Islet of Langerhans (tissue), 1 donor: ENCODE measurements around the gene SLC38A11.
"Not testable (repeated sequence)": the region's sequence is repeated elsewhere in the genome, so short reads cannot be mapped to it uniquely, and the experiment has no call there.

Experiments
- FAIRE-seq: peaks from one replicate; lab custom pipeline; 2011; peaks lifted over from hg19 to GRCh38; lab: Jason Lieb, UNC

SLC38A11 gene

GRCh38 chr2:164877927-164878326, 77.4 kb downstream of the SLC38A11 start:
- no peak for FAIRE-seq

GRCh38 chr2:164877169-164877568, 78.2 kb downstream of the SLC38A11 start:
- no peak for FAIRE-seq

- FAIRE-seq, result no peak
Measured at GRCh38 chr2:164875334-164876205, 79.8 kb downstream of the SLC38A11 start.

DNA sequence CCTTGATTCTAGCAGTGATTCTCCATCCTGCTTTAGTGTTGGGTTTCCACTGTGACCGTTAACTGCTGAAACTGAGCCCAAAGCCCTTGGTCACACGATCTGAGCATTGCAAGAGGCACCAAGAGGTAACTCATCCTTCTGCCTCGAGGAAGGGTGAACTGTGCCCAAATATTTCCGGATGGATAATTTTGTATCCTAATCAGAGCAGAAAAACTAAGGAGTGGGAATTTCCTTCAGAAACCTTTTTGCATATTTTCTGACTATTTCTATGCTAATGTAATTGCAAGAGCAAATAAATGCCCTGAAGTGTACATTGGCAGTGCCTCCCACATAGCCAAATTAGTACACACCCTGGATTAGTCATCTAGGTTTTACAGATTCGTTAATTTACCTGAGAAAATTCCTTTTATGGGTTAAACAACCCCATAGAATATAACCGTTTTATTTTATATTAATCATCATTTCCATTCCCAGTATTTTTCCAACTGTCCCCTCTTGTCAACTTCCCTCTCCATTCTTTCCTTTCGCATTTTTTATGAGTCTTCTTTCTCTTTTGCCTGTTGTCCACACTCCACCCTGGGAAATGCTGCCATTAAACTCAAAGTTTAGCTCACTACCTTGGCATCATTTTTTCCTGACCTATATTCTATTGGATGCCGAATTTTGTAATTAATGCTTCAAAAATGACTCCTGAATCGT, 82.0 kb downstream of the SLC38A11 start:
- no peak for FAIRE-seq

DNA sequence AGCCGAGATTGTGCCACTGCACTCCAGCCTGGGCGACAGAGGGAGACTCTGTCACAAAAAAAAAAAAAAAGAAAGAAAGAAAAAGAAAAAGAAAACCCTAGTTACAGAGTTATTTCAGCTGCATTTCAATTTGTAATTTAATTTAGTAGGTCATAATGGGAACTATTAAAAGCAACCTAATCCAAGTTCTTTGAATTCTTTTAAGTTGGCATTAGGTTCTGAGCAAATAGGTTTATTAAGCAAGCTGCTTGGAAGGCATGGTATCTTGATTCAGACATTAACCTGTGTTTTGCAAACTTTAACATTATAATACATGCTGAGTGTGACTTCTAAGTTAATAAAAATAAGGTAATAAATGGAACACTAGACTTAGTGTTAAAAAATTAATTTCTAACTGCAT, 83.9 kb downstream of the SLC38A11 start:
- no peak for FAIRE-seq

- no peak for FAIRE-seq
Measured at GRCh38 chr2:164869420-164869772, 85.9 kb downstream of the SLC38A11 start.

DNA sequence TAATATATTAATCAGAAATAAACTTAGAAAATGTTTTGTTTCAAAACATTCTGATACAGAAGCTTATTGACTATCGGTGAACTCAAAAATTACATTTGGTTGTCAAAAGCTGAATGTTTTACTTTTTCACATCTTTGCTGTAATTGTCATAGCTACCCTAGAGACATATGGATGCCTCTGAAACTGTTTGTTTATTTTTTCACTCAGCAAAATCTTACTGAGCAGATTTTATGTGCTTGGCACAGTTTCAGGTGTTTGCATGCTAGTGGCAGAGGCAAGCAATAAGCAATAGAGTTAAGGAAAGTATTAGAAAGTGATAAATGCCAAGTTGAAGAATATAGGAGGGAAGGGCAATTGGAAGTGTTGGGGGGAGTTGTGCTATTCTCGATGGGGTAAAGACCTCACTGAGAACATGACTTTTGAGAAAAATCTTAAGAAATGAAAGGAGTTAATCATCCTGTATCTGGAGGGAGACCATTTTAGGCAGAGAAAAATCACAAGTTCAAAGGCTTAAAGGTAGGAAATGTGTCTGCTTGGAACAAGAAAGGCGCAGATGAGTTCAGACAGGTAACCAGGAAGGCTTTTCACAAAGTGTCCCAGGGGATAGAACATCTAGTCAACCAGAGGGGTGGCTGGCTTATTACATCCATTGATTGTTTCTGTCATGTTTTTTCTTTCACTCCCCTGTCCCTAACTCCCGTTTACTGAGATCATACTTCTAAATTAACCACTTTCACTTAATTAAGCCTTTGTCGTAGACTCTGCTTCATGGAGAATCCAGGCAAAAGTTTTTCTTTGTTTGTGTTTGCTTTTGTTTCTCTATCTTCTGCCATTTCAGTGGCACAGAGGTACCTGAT, 86.5 kb downstream of the SLC38A11 start:
- FAIRE-seq, result no peak

DNA sequence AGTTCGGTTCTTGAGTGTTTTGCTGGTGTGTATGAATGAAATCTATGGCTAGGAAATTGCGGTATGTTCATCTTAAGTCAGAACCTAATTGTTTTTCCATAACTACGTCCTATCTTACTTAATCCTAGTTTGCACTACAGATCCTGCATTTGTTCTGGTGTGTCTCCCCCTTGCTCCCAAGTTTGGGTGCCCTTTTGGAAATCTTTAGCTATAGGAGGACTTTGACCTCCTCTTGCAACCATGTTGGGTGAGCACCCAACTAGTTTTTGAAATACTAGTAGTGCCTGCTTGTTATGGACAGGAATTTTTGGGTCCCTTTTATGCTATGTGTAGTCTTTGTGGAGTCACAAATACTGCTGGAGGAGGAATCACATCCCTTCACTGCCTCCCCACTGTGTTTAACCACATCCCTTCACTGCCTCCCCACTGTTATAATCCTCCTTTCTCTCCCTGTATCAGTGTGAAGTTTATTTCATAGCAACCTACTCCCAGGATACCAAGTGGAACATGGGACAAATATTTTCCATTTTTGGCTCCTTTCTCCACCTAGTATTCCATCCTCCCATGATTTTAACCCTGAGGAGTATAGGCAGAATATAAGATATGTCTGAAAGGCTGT, 87.4 kb downstream of the SLC38A11 start:
- no peak for FAIRE-seq

GRCh38 chr2:164866381-164866780, 88.9 kb downstream of the SLC38A11 start:
- FAIRE-seq, result not testable (repeated sequence)

DNA sequence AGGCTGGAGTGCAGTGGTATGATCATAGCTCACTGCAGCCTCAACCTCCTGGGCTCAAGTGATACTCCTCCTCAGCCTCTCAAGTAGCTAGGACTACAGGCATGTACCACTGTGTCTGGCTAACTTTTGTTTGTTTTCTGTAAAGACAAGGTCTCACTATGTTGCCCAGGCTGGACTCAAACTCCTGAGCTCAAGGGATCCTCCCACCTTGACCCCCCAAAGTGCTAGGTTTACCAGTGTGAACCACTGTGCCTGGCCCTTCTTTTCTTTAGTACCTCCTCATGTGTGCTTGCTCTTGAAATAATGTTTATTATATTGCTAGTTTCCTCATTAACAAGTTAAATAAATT, 94.7 kb downstream of the SLC38A11 start:
- FAIRE-seq, result no peak

DNA sequence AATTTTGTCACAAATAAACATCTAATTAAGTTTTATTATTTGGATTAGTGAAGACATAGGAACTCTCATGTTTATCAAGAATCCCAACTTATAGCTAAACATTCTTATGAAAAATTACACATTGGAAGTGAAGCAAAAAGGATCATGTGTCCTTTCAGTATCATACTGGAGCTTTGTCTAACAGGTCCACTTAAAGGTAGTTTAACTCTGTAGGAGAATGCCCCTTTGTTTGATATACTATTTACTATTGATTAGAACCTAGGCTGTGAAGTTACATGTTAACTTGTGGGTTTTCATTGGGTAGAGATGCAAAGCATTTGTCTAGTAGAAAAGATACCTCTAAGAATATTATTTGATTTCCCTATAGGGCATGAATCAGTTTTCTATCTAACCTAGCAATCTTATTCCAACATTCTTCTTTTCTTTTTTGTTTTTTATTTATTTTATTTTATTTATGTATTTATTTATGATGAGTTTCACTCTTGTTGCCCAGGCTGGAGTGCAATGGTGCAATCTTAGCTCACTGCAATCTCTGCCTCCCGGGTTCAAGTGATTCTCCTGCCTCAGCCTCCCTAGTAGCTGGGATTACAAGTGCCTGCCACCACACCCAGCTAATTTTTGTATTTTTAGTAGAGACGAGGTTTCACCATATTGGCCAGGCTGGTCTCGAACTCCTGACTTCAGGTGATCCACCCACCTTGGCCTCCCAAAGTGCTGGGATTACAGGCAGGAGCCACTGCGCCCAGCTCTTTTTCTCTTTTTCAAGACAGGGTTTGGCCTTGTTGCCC, 95.2 kb downstream of the SLC38A11 start:
- FAIRE-seq, result not testable (repeated sequence)

- no peak for FAIRE-seq
Measured at GRCh38 chr2:164859251-164859818, 96.0 kb downstream of the SLC38A11 start.

- no peak for FAIRE-seq
Measured at GRCh38 chr2:164852086-164852485, 103.2 kb downstream of the SLC38A11 start.

DNA sequence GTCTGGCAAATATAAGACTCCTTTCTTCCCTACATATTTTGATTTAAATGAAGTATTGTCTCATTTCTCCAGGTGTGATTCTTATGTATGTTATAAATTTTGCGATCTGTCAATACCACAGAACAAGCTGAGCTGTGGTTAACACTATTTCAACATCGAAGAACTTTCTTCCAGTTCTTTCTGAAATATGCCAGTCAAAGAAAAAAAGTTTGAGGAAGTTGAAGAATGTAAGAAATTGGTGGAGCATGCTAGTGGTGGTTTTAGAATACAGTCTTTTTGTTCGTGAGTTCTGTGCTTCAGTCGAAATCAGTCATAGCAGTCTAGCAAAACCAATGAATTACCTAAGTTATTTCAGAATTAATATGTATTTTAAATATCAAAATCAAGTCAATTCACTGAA, 105.1 kb downstream of the SLC38A11 start:
- peak; percentile 79 for FAIRE-seq

DNA sequence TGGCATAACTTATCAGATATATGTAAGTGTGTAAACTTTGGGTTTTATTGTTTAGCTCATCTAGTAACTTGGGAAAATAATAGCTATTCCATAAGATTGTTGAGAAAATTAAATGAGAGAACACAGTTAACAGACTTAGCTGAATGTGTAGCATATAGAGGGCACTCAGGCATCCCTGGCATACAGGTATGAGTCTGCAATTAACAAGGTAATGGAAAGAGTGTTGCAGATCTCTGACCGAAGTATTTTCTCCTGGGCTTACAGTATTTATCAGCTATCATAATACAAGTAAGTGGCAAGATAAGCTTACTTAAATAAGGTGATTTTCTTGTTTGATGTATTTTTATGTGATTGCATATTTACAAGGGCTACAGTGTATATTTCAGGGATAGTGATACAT, 105.8 kb downstream of the SLC38A11 start:
- no peak for FAIRE-seq

DNA sequence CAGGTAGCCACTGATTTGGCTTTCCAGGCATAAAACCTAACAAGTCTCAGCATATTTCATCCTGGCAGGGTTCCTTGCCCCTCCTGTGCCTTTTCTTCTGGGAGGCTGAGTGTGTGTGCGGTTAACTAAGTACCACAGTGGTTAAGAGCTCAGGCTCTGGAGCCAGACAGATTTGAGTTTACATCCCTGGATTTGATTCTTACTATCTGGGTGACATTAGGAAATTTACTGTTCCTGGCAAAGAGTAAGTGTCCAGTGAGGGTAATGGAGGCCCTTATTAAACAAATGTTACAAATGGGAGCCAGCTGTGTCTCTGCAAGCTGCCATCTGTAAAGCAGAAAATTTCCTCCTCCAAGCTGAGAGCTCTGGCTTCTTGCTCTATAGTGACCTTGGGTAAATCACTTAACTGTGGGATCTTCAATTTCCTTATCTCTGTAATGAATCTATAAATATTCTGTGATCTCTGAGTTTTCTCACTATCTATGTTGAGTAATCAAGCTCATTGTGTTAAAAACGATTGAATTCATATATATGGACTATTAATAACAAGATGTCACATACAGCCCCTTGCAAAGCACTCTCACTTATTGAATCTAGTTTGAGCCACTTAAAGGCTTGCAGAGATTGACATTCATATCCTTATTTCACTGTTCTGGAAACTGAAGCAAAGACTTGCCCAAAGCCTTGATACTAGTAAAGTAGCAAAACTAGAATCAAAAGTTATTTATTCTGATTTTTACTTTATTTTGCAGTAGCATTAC, 107.2 kb downstream of the SLC38A11 start:
- FAIRE-seq, result peak; percentile 69

DNA sequence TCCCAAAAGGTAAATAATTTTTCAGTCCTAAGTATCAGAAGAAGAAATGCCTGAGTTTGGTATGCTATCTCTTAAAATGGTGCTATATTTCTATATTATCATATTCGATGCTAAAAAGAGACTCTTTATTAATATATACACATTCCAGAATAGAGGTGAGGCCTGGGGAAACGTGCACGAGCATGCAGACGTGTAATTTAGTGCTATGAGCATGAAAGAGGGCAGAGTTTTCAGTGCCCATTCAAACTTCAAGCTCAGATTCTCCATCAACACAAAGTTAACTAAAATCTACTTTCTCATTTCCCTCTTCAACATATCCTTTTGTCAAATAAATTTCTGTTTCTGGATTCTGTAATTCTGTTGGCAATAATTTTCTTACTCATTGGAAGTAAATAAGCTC, 108.0 kb downstream of the SLC38A11 start:
- FAIRE-seq, result no peak

DNA sequence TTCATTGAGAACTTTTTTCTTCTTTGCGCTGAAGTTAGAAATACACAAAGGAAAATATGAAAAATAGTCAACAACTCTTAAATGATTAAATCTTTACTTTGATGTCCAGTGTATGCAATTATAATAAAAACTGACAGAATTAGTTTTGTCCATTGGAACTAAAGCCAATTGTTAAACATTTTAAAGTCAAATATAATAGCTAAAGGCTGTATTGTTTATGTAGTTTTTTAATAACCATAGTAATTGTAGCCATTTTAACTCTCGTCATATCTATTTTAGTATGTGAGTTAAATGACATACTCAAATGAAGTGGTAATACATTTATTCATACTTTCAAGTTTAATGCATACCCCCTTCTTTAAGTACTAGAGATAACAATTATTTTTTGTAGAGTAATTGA, 109.0 kb downstream of the SLC38A11 start:
- peak; percentile 45 for FAIRE-seq
